BJ (cell line): ENCODE data around the gene TRIM23. TPM values are rescaled to one million over a fixed set of nuclear protein-coding genes. Genes with fewer than 3 reads are reported as not detected.
"Not testable (repeated sequence)": the region's sequence is repeated elsewhere in the genome, so short reads cannot be mapped to it uniquely, and the experiment has no call there.

ENCODE experiments used
- CTCF ChIA-PET: fragments of 350-600 bp; formaldehyde crosslinking; extraction: SDS; loops from one replicate; lab custom pipeline; 2021; ENCODE audit warnings: antibody characterized with exemption, inconsistent platforms; lab: Yijun Ruan, JAX
- POLR2A ChIA-PET: fragments of 300-600 bp; sonication (Branson Sonifier 250); formaldehyde crosslinking; extraction: SDS; loops from one replicate; lab custom pipeline; 2021; ENCODE audit warnings: antibody characterized with exemption; lab: Charles Lee
- DNase-seq: peaks from one replicate; pipeline ENCODE4 v3.0.0-alpha.2; 2011; ENCODE audit warnings: low read depth
- H3K27me3 ChIP-seq: 2 replicates; pipeline ENCODE4 v1.6.0; 2011; ENCODE audit warnings: low read length; ENCODE audit not compliant: control insufficient read depth, insufficient read depth
- H3K36me3 ChIP-seq: 2 replicates; pipeline ENCODE4 v1.5.1; 2011; ENCODE audit warnings: low read length; ENCODE audit not compliant: control insufficient read depth, insufficient read depth
- H3K4me3 ChIP-seq: 2 replicates; pipeline ENCODE4 v1.5.1; 2011; ENCODE audit warnings: low read depth, mild to moderate bottlenecking, control low read depth, low read length
- polyA plus RNA-seq: library from polyadenylated mRNA; depleted of rRNA; stranded (reverse); fragments of >200 nt; gene quantifications from 2 replicates; pipeline ENCODE4 v1.2.3, GENCODE V29; 2011
- TF ChIP-seq, protein P1 (sequence below): IDR thresholded peaks from 2 replicates; pipeline ENCODE4 v1.5.1; 2011; ENCODE audit warnings: low read depth, mild to moderate bottlenecking, control low read depth, inconsistent platforms, low read length, moderate library complexity; ENCODE audit not compliant: insufficient read depth

Gene TRIM23
- polyA plus RNA-seq, 1 experiment = 15.2 TPM

DNA sequence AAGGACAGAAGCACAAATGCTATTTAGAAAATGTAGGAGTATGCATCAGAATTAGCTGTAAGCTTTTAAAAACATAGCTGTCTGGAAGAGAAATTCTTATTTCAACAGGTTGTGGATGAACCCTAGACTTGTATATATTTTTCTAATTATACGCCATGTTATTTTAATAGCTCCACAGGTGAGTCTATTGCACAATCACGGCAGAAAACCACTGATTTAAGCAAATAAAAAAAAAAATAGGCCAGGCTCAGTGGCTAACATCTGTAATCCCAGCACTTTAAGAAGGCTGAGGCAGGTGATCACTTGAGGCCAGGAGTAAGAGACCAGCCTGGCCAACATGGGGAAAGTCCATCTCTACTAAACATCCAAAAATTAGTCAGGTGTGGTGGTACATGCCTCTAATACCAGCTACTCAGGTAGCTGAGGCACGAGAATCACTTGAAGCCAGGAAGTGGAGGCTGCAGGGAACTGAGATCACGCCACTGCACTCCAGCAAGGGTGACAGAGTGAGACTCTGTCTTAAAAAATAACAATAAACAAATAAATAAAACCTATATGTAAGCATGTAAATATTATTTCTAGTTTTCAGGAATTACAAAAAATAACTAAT is 11.7 kb downstream of the TRIM23 start:
- no peak overlapping the region for H3K4me3 ChIP-seq
- ChIA-PET POLR2A (no interaction called here), CTCF (interaction anchor here (1.6 kb wide), 1 partner anchor 12 kb away, joined by 5 read pairs; no protein-coding TSS in a partner anchor)
- TF ChIP-seq, protein P1, sequence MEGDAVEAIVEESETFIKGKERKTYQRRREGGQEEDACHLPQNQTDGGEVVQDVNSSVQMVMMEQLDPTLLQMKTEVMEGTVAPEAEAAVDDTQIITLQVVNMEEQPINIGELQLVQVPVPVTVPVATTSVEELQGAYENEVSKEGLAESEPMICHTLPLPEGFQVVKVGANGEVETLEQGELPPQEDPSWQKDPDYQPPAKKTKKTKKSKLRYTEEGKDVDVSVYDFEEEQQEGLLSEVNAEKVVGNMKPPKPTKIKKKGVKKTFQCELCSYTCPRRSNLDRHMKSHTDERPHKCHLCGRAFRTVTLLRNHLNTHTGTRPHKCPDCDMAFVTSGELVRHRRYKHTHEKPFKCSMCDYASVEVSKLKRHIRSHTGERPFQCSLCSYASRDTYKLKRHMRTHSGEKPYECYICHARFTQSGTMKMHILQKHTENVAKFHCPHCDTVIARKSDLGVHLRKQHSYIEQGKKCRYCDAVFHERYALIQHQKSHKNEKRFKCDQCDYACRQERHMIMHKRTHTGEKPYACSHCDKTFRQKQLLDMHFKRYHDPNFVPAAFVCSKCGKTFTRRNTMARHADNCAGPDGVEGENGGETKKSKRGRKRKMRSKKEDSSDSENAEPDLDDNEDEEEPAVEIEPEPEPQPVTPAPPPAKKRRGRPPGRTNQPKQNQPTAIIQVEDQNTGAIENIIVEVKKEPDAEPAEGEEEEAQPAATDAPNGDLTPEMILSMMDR = no peak
- peaks cover 10% of the 10 kb centered on the region for H3K36me3 ChIP-seq
- no peak for DNase-seq
- H3K27me3 ChIP-seq = no peaks in the 10 kb centered on the region

DNA sequence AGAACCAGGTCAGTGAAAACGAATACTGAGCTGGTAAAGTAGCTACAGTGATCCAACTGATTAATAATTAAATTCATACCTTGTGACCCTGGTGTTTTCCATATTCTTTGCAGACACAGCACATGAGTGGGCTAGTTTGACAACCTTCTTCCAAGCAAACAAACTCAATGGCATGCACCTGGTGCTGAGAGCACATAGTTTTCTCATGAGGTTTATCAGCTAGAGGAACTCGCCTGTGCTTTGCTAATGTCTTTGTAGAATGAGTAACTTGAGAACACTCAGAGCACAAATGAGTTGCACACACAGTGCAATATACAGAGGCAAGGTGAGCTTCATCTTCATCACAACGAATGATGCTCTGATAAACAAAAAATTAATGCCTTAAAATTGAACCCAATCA is 12.6 kb downstream of the TRIM23 start:
- DNase-seq = no peak
- ChIA-PET POLR2A (no interaction called here), CTCF (interaction anchor here (0.6 to 1.6 kb wide), 2 partner anchors 11 to 17 kb away, joined by 4 to 5 read pairs; no protein-coding TSS in a partner anchor)
- Histone ChIP-seq H3K4me3 (no peak overlapping the region), H3K27me3 (no peaks in the 10 kb centered on the region), H3K36me3 (peaks cover 10% of the 10 kb centered on the region)
- TF ChIP-seq, protein P1 = no peak

DNA sequence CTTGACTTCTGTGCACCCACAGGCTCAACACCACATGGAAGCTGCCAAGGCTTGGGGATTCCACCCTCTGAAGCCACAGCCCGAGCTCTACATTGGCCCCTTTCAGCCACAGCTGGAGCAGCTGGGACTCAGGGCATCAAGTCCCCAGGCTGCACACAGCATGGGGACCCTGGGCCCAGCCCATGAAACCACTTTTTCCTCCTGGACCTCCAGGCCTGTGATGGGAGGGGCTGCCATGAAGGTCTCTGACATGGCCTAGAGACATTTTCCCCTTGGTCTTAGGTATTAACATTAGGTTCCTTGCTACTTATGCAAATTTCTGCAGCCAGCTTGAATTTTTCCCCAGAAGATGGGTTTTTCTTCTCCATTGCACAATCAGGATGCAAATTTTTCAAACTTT is 22.4 kb downstream of the TRIM23 start:
- H3K4me3 ChIP-seq, DNase-seq, H3K27me3 ChIP-seq, POLR2A ChIA-PET, H3K36me3 ChIP-seq: not testable (repeated sequence)
- CTCF ChIA-PET = interaction anchor here (0.9 kb wide), 1 partner anchor 11 kb away, joined by 3 read pairs; no protein-coding TSS in a partner anchor

- Histone ChIP-seq H3K4me3 (no peak overlapping the region), H3K36me3 (peaks cover 9% of the 10 kb centered on the region), H3K27me3 (no peaks in the 10 kb centered on the region)
- ChIA-PET CTCF (interaction anchor here (0.6 kb wide), 1 partner anchor 71 kb away, joined by 3 read pairs; no protein-coding TSS in a partner anchor), POLR2A (no interaction called here)
- TF ChIP-seq, protein P1 = no peak
- no peak for DNase-seq
These were observed 35.4 kb downstream of the TRIM23 start for GRCh38 chr5:65588694-65589093.

GRCh38 chr5:65577141-65577540 is 47.0 kb downstream of the TRIM23 start:
- CTCF ChIA-PET = interaction anchor here (0.7 kb wide), 1 partner anchor 775 kb away, joined by 3 read pairs; no protein-coding TSS in a partner anchor
- Histone ChIP-seq H3K27me3 (no peaks in the 10 kb centered on the region), H3K36me3 (peaks cover 5% of the 10 kb centered on the region; the same call in 1 of the 2 replicates), H3K4me3 (no peak overlapping the region)
- TF ChIP-seq, protein P1 = no peak
- POLR2A ChIA-PET = interaction anchor here (0.6 kb wide), 1 partner anchor 13 kb away, joined by 3 read pairs; no protein-coding TSS in a partner anchor
- DNase-seq = no peak
